HG03045 (cell line): ENCODE results near the gene FBLN2.

Source experiments
- ATAC-seq: cut with Tn5 transposase; IDR thresholded peaks from one replicate; pipeline ENCODE4 v1.9.1; 2021; ENCODE audit warnings: mild to moderate bottlenecking, moderate library complexity; ENCODE audit not compliant: unreplicated experiment

FBLN2 gene

DNA sequence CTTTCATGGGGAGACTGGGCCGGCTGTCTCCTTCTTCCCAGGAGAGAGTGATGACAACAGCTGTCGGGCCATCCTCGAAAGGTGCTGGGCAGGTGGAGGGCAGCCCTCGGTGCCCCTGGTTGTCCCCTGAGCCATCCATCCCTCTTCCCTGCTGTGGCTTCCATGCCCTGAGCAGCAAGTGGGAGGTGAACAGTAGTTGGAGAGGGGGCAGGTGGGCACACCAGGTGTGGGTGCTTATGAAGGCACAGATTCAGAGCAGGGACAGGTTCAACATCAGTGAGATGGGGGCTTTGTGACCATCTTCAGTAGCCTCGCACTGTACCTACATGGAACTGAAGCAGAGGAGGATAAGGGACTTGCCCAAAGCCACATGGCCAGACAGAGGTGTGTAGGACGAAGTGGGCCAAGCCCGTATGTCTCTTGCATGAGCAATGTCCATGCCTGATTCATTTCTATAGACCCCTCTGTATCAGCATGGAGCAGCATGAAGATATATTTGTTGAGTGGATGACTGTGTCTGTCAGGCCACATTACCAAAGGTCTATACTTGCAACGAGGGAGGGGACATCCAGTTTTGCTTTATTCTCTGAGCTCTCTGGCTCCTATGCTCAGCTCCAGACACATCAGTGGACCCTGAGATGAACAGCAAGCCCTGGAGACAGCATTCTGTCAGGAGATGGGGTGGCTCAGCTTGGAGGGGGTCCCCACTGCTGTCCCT lies 107.8 kb downstream of the FBLN2 start:
- no peak for ATAC-seq

DNA sequence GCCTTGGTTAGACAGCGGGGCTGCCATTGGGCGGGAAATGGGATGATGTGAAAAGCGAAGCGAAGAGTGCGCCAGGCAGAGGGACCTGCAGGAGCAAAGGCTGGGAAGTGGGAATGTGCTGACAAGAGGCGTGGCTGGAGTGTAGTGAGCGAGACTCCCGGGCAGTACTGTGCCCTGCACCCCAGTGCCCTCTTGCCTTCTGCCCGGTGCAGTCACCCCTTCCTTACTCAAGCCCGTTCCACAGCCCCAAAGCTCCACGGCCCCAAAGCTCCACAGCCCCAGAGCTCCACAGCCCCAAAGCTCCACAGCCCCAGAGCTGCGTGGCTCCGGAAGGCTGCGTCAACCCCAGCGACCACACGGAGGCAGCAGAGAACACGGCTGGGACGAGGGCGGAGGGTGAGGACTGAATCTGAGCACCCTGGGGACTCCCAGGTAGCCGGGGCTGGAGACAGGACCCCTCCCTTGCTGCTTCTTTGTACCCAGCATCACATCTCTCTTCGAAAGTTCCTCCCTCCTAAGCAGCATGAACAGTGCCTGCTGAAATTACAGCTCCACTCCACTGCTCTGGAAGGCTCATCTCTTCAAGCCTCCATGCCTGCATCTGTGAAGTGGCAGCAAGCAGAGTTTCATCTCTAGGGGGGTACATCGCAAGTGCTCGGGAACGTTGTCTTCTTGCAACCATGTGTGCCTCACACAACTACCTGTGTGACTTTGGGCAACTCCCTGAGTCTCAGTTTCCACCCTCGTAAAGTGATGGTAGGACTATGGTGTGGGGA lies 108.9 kb downstream of the FBLN2 start:
- no peak for ATAC-seq

DNA sequence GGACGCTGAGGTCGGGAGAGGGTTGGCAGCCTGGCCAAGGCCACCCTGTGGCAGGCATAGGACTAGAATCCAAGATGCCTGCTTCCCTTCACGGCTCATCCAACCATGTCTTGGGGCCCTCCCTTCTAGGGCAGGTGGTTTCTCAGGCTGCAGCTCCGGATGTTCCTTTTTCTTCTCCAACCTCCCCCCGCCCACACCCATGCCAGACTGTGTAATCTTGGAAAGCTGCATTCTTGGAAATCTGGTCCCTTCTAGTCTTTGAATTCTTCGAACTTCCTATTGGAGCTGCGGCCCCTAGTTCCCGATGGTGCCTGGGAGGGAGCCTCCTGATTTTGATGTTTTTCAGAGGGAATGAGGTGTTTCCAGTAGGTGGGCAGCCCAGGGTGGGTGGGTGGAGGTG lies 109.8 kb downstream of the FBLN2 start:
- ATAC-seq, result no peak

- no peak for ATAC-seq
Observed at GRCh38 chr3:13659221-13659969, 110.5 kb downstream of the FBLN2 start.

GRCh38 chr3:13660042-13660874 lies 111.3 kb downstream of the FBLN2 start:
- ATAC-seq, result no peak

DNA sequence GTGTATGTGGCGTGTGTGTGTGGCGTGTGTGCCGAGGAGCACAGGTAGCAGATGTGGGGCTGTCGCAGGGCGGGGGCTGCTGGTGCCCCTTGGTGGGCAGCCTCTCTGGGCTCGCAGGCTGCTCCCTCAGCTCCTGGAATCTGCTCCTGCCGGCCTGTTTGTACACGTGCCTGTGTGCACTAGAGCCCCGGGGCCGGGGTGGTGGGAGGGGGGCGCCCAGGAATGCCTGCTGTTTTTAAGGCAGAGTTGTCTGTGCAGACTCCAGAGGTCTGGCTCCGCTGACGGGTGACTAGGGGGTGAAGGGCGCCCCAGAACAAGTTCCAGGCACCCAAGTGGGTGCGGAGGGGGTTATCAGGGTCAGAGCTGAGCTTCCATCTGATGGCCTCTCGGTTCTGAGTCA lies 112.2 kb downstream of the FBLN2 start:
- ATAC-seq, result no peak

GRCh38 chr3:13662238-13662847 lies 113.4 kb downstream of the FBLN2 start:
- ATAC-seq, result no peak

DNA sequence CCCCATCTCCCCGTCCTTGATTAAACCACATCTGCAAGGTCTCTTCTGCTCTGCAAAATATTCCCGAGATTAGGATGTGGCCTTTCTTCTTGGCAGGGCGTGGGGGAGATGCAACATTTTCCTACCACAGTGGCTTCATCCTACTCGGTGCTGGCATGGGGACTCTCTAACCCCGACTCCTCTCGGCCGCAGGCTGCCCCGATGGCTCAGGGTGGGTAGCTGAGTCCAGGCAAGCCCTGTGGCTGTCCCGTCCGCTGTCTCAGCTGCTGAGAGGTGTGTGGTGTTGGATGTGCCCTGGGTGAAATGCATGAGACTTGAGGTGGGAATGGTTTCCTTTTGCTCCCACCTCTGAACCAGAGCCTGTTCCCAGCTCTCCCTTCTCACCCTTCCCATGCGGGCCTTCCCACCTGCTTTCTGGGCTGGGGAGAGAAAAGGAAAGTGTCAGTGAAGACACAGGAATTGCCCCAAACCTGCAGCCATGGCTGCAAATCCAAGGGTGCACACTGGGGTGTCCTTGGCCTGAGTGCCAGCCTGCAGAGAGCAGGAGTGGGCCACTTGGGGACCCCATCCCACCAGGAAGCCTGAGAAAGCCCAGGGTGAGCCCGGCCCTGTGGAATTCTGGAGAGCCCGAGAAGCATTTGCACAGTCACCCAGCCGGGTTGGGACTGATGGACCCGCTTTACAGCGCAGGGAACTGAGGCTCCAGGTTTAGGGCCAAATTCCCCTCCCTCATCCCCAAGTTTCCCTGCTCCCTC lies 115.0 kb downstream of the FBLN2 start:
- no peak for ATAC-seq

- ATAC-seq, result no peak
Observed at GRCh38 chr3:13665582-13666226, 116.8 kb downstream of the FBLN2 start.

DNA sequence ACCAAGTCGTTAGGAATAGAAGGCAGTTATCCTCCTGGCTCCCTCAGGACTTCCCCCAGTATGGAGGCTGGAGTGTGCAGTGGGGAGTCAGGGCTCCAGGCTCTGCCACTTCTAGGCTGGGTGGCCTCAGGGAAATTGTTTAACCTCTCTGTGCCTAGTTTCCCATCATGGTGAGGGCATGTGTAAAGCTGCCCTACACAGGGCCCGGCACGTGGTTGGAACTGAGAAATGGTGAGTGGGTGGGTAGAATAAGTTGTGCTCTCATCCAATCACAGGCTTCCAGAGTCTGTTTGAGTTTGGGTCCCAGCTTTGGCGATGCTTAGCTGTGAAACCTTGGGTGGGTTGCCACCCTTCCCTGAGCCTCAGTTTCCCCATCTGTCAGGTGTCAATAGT lies 117.3 kb downstream of the FBLN2 start:
- no peak for ATAC-seq

DNA sequence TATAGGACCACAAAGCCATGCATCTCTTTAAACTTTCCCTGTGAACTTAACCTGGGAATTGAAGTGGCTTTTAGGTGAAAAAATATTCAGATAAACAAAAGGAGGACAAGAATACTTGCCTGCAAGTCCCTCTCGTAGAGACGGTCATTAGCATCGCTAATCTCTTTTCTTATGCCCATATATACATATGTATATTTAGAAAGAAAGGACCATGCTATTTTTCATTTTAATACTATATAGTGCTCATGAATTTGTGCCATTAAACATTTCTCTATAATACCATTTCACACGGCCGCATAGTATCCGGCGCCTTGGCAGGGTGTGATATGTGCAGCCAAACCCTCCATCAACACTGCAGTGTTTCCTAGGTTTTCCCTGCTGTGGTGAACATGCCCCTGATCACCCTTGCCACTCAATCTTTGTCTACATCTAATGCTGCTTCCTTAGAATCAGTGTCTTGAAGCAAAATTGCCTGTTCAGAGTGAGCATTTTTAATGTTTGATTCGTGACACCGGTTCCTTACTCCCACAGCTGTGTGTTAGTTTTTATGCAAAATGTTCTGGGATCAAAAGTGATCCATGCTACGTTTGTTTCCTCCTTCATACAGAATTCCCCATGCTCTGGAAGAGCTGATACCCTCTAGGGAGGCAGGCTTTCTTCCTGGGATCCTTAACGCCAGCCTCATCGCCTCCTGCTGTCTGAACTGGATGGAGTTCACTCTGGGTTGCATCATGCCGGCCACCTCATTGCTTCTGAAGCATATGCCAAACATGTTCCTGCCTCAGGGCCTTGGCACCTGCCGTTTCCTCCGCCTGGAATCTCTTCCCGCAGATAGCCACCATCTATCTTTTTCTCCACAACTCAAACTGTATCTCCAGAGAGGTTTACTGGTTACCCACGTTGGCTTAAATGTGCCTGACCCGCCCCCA lies 118.1 kb downstream of the FBLN2 start:
- ATAC-seq, result no peak

- no peak for ATAC-seq
Observed at GRCh38 chr3:13668136-13668535, 119.2 kb downstream of the FBLN2 start.

GRCh38 chr3:13669457-13669856 lies 120.5 kb downstream of the FBLN2 start:
- ATAC-seq, result no peak

DNA sequence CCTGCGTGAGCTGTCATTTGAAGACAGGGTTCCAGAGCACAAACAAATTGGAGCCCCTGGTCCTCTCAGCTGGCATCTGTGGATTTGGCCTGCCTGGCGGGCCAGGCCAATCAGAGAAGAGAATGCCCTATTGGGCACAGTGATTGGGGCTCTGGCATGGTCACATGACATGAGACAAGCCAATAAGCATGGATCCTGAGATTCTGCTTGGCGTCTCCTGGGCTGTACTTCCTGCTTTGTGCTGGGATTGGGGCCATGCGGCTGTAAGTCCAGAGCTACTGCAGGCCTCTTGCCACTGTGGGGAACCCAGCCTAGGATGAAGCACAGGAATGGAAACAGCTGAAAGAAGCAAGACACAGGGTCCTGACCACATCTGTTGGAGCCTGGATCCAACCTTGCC lies 121.4 kb downstream of the FBLN2 start:
- ATAC-seq, result no peak

DNA sequence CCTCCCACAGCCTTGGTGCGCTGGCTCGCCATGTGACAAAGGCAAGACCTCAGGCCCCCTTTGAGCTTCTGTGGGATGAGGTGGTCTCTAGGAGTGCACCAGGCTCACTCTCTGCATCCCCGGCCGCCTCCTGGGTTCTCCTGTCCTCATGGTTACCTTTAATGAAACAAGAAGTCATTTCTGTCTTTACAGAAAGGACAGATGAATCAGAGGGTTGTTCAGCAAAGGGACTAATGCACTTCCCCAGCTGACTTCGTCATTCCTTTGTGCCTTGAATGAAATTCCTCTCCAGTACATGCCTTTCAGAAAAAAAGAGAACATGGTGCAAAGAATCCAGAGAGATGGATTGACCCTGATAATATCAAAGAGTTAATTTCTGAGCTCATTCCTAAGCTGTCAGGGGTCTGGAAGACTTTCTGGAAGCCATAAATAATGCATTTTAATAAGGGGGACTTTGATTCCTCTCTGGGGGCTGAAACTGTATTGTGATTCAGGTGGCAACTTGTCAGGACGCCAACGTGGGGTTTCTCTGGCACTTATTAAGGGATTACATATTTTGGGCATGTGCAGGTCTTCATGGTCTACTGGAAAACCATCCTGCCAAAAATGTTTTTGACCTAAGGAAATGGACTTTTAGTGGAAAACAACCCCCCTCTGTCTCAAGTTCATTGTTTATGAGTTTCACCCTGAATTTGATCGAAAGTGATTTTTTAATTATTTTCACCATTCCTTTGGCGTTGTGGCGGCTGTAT lies 122.7 kb downstream of the FBLN2 start:
- no peak for ATAC-seq

DNA sequence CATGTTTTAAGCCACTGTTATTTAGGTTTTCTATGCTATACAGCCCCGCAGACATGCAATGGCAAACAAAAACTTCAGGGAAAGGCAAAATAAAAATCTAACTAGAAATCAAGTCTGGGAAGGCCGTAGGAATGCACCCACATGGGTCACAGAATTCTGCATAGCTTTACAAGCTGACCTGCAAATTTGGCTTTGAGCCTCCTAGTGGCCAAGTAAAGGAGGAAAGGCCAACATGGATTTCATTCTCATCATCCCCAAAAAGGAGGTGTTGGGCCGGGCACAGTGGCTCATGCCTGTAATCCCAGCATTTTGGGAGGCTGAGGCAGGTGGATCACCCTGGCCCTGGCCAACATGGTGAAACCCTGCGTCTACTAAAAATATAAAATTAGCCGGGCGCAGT lies 124.3 kb downstream of the FBLN2 start:
- no peak for ATAC-seq

DNA sequence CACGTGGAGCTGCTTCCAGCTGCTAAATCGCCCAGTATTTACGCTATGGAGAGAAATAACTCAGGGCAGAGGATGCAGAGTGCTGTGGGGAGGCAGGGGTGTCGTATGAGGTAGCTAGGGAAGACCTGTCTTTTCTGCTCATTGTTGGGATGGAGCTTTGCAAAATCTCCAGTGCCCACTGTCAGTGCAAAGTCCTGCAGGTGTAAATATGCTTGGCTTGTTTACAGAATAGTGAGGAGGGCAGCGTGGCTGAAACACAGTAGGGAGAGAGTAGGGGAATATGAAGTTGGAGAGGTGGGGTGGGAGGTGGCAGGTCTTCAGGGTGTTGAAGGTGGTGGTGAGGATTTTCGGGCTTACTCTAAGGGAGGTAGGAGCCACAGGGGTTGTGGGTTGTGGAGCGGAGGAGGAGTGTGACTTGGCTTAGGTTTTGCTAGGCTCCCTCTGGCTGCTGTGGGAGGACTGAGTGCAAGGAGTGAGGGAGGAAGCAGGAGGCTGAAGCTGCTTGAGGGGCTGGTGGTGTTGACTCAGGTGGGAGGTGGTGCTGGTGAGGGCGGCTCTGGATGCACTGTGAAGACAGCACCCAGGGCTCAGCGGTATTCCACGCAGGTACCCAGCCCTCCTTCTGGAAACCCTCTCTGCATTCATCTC lies 125.7 kb downstream of the FBLN2 start:
- no peak for ATAC-seq
